ENCODE measurements around the gene LARGE2. TPM values are rescaled to one million over a fixed set of nuclear protein-coding genes. Genes with fewer than 3 reads are reported as not detected.

Gene LARGE2
- total RNA-seq, 3 donors from 2014 or later (not counting 1 experiment from before 2014, with no cell fraction given), result 0.40 to 1.7 (median 1.0) TPM

DNA sequence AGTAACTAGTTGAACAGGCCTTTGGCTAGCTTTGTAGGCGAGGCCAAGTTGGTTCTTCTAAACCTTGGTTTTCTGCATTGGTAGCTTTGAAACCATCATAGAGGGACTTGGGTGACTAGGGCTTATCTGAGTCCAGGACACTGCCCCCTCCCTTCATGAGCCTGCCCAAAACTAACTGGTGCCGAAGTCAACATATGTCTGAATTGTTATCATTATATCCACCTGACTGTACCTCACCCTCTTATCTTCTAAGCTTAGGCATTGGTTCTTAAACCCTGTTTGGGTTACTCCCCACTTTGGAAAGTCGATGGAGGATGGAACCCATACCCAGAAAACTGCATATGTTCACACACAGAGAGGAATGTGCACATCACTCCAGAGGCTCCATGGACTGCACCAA lies 44.6 kb upstream of the LARGE2 start:
- WGBS (ENCODE audit: insufficient coverage), result 94% methylated on average over 3 of the region's 3 CpGs
- Mint-ChIP-seq H3K27me3 (ENCODE audit: low read depth in 2 of 2) (no peaks in the 10 kb centered on the region), H3K27ac (no peak overlapping the region), H3K4me1 (peaks cover 0 to 5% of the 10 kb centered on the region in 2 donors), H3K36me3 (no peaks in the 10 kb centered on the region), H3K4me3 (no peak overlapping the region), H3K9me3 (no peaks in the 10 kb centered on the region)
- H3K4me3 ChIP-seq (ENCODE audit: low read length), result no peak overlapping the region
- ATAC-seq (no peak), DNase-seq (no peak)
- no peaks in the 10 kb centered on the region for H3K27me3 ChIP-seq (ENCODE audit: control insufficient read depth, insufficient read depth, low read length)
- TF ChIP-seq, protein P1, sequence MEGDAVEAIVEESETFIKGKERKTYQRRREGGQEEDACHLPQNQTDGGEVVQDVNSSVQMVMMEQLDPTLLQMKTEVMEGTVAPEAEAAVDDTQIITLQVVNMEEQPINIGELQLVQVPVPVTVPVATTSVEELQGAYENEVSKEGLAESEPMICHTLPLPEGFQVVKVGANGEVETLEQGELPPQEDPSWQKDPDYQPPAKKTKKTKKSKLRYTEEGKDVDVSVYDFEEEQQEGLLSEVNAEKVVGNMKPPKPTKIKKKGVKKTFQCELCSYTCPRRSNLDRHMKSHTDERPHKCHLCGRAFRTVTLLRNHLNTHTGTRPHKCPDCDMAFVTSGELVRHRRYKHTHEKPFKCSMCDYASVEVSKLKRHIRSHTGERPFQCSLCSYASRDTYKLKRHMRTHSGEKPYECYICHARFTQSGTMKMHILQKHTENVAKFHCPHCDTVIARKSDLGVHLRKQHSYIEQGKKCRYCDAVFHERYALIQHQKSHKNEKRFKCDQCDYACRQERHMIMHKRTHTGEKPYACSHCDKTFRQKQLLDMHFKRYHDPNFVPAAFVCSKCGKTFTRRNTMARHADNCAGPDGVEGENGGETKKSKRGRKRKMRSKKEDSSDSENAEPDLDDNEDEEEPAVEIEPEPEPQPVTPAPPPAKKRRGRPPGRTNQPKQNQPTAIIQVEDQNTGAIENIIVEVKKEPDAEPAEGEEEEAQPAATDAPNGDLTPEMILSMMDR (IDR thresholded peaks at IDR 0.05), result no peak
- no peaks in the 10 kb centered on the region for H3K4me1 ChIP-seq (ENCODE audit: control insufficient read depth, insufficient read depth, low read length)
- intact Hi-C loops (cut with micrococcal nuclease), result loop anchor here (10.0 kb wide), 1 partner anchor 127 kb away; no protein-coding TSS in a partner anchor
- peaks cover 65% of the 10 kb centered on the region for H3K36me3 ChIP-seq (ENCODE audit: control insufficient read depth, insufficient read depth, low read length)
- H3K27ac ChIP-seq (ENCODE audit: low read length), result no peak overlapping the region
- no peaks in the 10 kb centered on the region for H3K9me3 ChIP-seq (ENCODE audit: control insufficient read depth, insufficient read depth, low read length)

DNA sequence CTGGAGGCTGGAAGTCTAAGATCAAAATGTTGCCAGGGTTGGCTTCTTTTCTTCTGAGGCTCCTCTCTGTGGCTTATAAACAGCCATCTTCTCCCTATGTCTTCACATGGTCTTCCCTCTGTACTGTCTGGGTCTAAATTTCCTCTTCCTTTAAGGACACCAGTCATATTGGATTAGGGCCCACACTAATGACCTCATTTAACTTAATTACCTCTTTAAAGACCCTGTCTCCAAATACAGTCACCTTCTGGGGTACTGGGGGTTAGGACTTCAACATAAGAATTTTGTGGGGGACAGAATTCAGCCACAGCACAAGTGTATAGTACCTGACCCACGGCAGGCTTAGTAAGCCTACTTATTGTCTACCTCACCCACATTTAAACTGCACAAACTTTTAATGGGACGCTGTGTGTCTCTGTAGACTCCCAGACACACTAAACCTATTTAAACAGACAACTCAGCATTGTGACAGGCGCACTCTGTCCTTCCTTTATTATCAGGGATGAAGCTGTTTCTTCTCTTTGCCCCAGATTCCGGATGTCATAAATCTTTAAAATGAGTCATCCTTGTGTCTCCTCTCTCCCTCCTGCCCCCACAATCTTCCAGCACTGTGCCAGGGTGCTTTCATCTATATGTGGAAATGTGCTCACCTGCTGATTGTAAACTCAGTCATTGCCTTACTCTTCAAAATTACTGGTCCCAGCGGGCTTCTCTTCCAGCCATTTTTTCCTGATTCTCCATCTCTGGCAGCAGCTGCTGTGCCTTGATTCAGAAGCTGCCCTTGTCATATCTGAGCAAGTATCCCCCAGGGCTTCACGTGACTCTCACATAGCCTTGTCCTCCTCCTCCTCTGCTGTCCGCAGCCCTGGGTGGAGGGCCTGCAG lies 42.4 kb upstream of the LARGE2 start:
- peaks cover 52% of the 10 kb centered on the region for H3K36me3 ChIP-seq (ENCODE audit: control insufficient read depth, insufficient read depth, low read length)
- H3K4me1 ChIP-seq (ENCODE audit: control insufficient read depth, insufficient read depth, low read length), result peaks cover 4% of the 10 kb centered on the region
- Mint-ChIP-seq H3K4me1 (peaks cover 12% of the 10 kb centered on the region in 2 donors), H3K4me3 (no peak overlapping the region), H3K9me3 (no peaks in the 10 kb centered on the region), H3K27ac (no peak overlapping the region), H3K27me3 (ENCODE audit: low read depth in 2 of 2) (peaks cover 0 to 3% of the 10 kb centered on the region in 2 donors), H3K36me3 (no peaks in the 10 kb centered on the region)
- intact Hi-C loops (cut with micrococcal nuclease), result loop anchor here (10.0 kb wide), 1 partner anchor 125 kb away; no protein-coding TSS in a partner anchor
- H3K4me3 ChIP-seq (ENCODE audit: low read length), result no peak overlapping the region
- no peak for ATAC-seq
- no peaks in the 10 kb centered on the region for H3K9me3 ChIP-seq (ENCODE audit: control insufficient read depth, insufficient read depth, low read length)
- H3K27ac ChIP-seq (ENCODE audit: low read length), result no peak overlapping the region
- H3K27me3 ChIP-seq (ENCODE audit: control insufficient read depth, insufficient read depth, low read length), result no peaks in the 10 kb centered on the region
- DNase-seq, result no peak
- 95% methylated on average over 7 of the region's 7 CpGs for WGBS (ENCODE audit: insufficient coverage)
- TF ChIP-seq, protein P1 (IDR thresholded peaks at IDR 0.05), result no peak

DNA sequence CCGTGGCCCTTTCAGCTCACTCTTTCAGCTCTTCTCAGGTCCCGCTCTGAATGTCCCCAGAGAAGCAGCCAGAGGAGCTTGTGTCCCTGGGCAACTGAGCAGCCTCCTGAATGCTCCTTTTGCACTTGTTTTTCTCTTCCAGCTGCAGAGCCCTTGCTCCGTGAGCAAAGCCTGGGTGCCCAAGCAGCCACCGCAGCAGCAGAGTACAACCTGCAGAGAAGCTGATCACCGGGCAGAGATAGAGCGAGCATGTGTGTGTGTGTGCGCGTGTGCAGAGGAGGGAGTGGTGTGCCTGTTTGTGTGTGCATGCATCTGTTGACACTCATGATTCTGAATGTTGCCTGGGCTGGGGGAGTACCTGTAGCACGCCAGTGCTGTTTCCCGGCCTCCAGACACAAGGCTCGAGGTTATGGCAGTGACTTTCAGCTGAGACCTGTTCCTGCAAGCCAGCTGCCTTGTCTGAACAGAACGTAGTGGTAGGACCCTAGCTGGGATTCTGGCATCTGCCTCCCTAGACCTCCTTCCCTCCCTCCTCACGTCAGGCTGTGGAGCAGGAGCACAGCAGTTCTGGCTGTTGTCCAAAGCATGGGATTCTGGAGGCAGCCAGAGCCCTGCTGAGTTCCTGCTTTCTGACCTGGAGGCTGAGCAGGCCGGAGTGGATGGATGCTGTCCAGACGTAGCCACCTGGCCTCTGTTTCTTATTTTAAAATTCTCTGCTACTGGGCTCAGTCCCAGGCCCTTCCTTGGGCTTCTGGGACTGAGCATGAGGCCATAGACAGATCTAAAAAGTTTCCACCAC lies 41.5 kb upstream of the LARGE2 start:
- no peaks in the 10 kb centered on the region for H3K36me3 Mint-ChIP-seq
- no peak overlapping the region for H3K4me3 Mint-ChIP-seq
- Histone ChIP-seq H3K27ac (ENCODE audit: low read length) (no peak overlapping the region), H3K4me1 (ENCODE audit: control insufficient read depth, insufficient read depth, low read length) (peaks cover 10% of the 10 kb centered on the region), H3K27me3 (ENCODE audit: control insufficient read depth, insufficient read depth, low read length) (peaks cover under 1% of the 10 kb centered on the region), H3K9me3 (ENCODE audit: control insufficient read depth, insufficient read depth, low read length) (no peaks in the 10 kb centered on the region), H3K4me3 (ENCODE audit: low read length) (no peak overlapping the region), H3K36me3 (ENCODE audit: control insufficient read depth, insufficient read depth, low read length) (peaks cover 48% of the 10 kb centered on the region)
- DNase-seq (no peak), ATAC-seq (no peak)
- H3K4me1 Mint-ChIP-seq, result peaks cover 12 to 16% of the 10 kb centered on the region in 2 donors
- H3K9me3 Mint-ChIP-seq, result no peaks in the 10 kb centered on the region
- WGBS (ENCODE audit: insufficient coverage), result 96% methylated on average over 15 of the region's 15 CpGs
- TF ChIP-seq, protein P1 (IDR thresholded peaks at IDR 0.05), result no peak
- intact Hi-C loops (cut with micrococcal nuclease), result no loop called here
- H3K27ac Mint-ChIP-seq, result no peak overlapping the region
- peaks cover 0 to 3% of the 10 kb centered on the region in 2 donors for H3K27me3 Mint-ChIP-seq (ENCODE audit: low read depth in 2 of 2)
